Heart left ventricle (tissue), 13 donors: ENCODE measurements around the gene BRS3.

Source experiments
- CTCF ChIP-seq, 12 donors: fragments of 200-600 bp; sonication (generic) in 4 of 12; IDR thresholded peaks; one replicate each; pipeline versions ENCODE4 v1.5.0 to v1.8.0; 2018 to 2022; ENCODE audit warnings: antibody characterized with exemption in 12 of 12, mild to moderate bottlenecking in 5 of 12
- POLR2A ChIP-seq, 2 donors: fragments of 450-650 bp; IDR thresholded peaks; one replicate each; pipeline ENCODE4 v1.6.1; 2017; ENCODE audit warnings: antibody characterized with exemption in 2 of 2, mild to moderate bottlenecking in 2 of 2, moderate library complexity in 2 of 2
- donor health status: ischemic (EF 13 %, LVEDD 7.1; RV severe dilation, severe dysfunction).
- donor health status: DM: no; HTN: yes; CAD: no.
- donor health status: DM: no; HTN: no; CAD: no.
- donor health status: ischemic (EF 25% LVEDD 6.9; RV normal size, moderate dysfunction).
- donor health status: ischemic (EF 25% LVEDD 5.7; RV mildly dilated, moderate dysfunction).
- donor health status: ischemic (EF 35%, LVEDD 5.7; RV mildly dilated, moderate dysfunction).
- donor health status: nonischemic (EF 11% LVEDD 7.7; RV severe dilation, severe dysfunction).
- donor health status: DM: yes; HTN: yes; CAD: no.
- donor health status: PGD.
- donor health status: ischemic (EF 29% LVEDD 5.4; RV normal size, mild dysfunction).
- donor health status: nonischemic (EF 23%, LVEDD 6.1; RV moderate dilation, normal function).

GRCh38 chrX:136488706-136489105, 959 bp downstream of the BRS3 start:
- no peak for TF ChIP-seq POLR2A (IDR thresholded peaks at IDR 0.05)
- TF ChIP-seq CTCF (IDR thresholded peaks at IDR 0.05), result no peak
